ENCODE measurements around the gene PNMA8C.
A peak's percentile ranks its signal among the peaks of the same experiment; 100 is the strongest.
"Not testable (repeated sequence)": the region's sequence is repeated elsewhere in the genome, so short reads cannot be mapped to it uniquely, and the experiment has no call there.

PNMA8C gene

DNA sequence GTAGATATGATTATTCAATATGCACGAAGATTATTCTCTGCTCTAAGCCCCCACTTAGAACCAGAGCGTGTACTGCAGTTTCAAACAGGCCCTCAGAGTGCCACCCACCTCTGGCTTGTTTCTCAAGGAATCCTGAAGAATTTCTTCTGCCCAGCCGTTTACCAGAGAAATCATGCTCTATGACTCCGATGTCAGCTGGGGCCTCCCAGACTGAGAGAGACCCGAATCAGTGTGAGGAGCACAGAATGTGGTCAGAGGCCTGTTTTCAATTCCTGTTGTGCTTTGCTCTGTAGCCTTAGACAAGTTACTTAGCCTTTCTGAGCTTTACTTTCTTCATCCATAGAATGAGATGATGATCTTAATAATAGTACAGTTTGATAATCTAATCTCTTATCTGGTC lies 5.5 kb downstream of the PNMA8C start:
- DNase-seq: no peak
- ChIA-PET POLR2A (no interaction called here), CTCF (no interaction called here)
- no peak overlapping the region for H3K4me3 ChIP-seq (ENCODE audit: control insufficient read depth in 1 of 7, extremely low read depth in 1 of 7, insufficient read depth in 4 of 7, low read depth in 2 of 7, low read length in 6 of 7)
- H3K9me3 ChIP-seq (ENCODE audit: control extremely low read depth in 1 of 5, control insufficient read depth in 4 of 5, insufficient read depth in 2 of 5, low read depth in 1 of 5, low read length in 4 of 5): no peaks in the 10 kb centered on the region
- 100% methylated on average over 4 of the region's 5 CpGs for WGBS (ENCODE audit: insufficient coverage)
- H3K36me3 ChIP-seq (ENCODE audit: control insufficient read depth in 4 of 4, insufficient read depth in 4 of 4, low read length in 3 of 4): no peaks in the 10 kb centered on the region
- peaks cover 0 to 47% (median 19%) of the 10 kb centered on the region in 5 experiments for H3K27me3 ChIP-seq (replicated peaks in 2 of 5; ENCODE audit: control insufficient read depth in 4 of 5, insufficient read depth in 5 of 5, low read length in 4 of 5)
- H3K27ac ChIP-seq (ENCODE audit: insufficient read depth in 1 of 2, low read depth in 1 of 2, low read length in 2 of 2, poor library complexity in 1 of 2, severe bottlenecking in 2 of 2): no peak overlapping the region
- H3K4me1 ChIP-seq (ENCODE audit: control extremely low read depth in 1 of 4, control insufficient read depth in 4 of 4, insufficient read depth in 4 of 4, low read length in 3 of 4): peaks cover 0 to 12% (median 9%) of the 10 kb centered on the region in 4 experiments

DNA sequence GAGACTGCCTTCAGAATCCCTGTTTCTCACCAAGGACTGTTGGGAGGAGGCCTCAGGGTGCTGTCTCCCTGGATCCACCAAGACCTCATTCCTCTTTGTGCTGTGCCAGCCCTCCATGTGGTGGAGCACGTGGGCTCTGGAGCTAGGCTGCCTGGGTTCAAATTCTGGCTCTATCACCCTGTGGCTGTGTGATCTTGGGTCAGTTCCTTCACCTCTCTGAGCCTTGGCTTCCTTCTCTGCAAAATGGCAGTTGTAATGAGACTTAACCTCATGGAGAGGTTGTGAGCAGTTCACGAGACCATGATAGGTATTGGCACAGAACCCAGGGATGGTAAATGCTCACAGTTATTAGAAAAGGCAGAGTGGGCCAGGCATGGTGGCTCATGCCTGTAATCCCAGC lies 6.4 kb downstream of the PNMA8C start:
- 100% methylated on average over 2 of the region's 2 CpGs for WGBS (ENCODE audit: insufficient coverage)
- Histone ChIP-seq H3K27ac (ENCODE audit: insufficient read depth in 1 of 2, low read depth in 1 of 2, low read length in 2 of 2, poor library complexity in 1 of 2, severe bottlenecking in 2 of 2) (no peak overlapping the region), H3K27me3 (replicated peaks in 2 of 5; ENCODE audit: control insufficient read depth in 4 of 5, insufficient read depth in 5 of 5, low read length in 4 of 5) (peaks cover 0 to 39% (median 16%) of the 10 kb centered on the region in 5 experiments), H3K4me3 (ENCODE audit: control insufficient read depth in 1 of 7, extremely low read depth in 1 of 7, insufficient read depth in 4 of 7, low read depth in 2 of 7, low read length in 6 of 7) (no peak overlapping the region), H3K4me1 (ENCODE audit: control extremely low read depth in 1 of 4, control insufficient read depth in 4 of 4, insufficient read depth in 4 of 4, low read length in 3 of 4) (peaks cover 0 to 11% (median 8%) of the 10 kb centered on the region in 4 experiments), H3K9me3 (ENCODE audit: control extremely low read depth in 1 of 5, control insufficient read depth in 4 of 5, insufficient read depth in 2 of 5, low read depth in 1 of 5, low read length in 4 of 5) (no peaks in the 10 kb centered on the region), H3K36me3 (ENCODE audit: control insufficient read depth in 4 of 4, insufficient read depth in 4 of 4, low read length in 3 of 4) (no peaks in the 10 kb centered on the region)
- ChIA-PET CTCF (no interaction called here), POLR2A (interaction anchor here (0.6 kb wide), 1 partner anchor 381 kb away, joined by 3 read pairs; no protein-coding TSS in a partner anchor)
- no peak for DNase-seq

- CTCF ChIA-PET: no interaction called here
- Histone ChIP-seq H3K27me3 (replicated peaks in 2 of 5; ENCODE audit: control insufficient read depth in 4 of 5, insufficient read depth in 5 of 5, low read length in 4 of 5) (peaks cover 2 to 38% (median 15%) of the 10 kb centered on the region in 5 experiments), H3K27ac (ENCODE audit: insufficient read depth in 1 of 2, low read depth in 1 of 2, low read length in 2 of 2, poor library complexity in 1 of 2, severe bottlenecking in 2 of 2) (no peak overlapping the region), H3K9me3 (ENCODE audit: control extremely low read depth in 1 of 5, control insufficient read depth in 4 of 5, insufficient read depth in 2 of 5, low read depth in 1 of 5, low read length in 4 of 5) (peaks cover 0 to 3% (median 0%) of the 10 kb centered on the region in 5 experiments), H3K4me1 (ENCODE audit: control extremely low read depth in 1 of 4, control insufficient read depth in 4 of 4, insufficient read depth in 4 of 4, low read length in 3 of 4) (peaks cover 0 to 9% (median 7%) of the 10 kb centered on the region in 4 experiments), H3K4me3 (ENCODE audit: control insufficient read depth in 1 of 7, extremely low read depth in 1 of 7, insufficient read depth in 4 of 7, low read depth in 2 of 7, low read length in 6 of 7) (no peak overlapping the region), H3K36me3 (ENCODE audit: control insufficient read depth in 4 of 4, insufficient read depth in 4 of 4, low read length in 3 of 4) (no peaks in the 10 kb centered on the region)
- POLR2A ChIA-PET: no interaction called here
- no peak for DNase-seq
- WGBS (ENCODE audit: insufficient coverage): 89% methylated on average over 7 of the region's 7 CpGs
Measured at GRCh38 chr19:46420056-46420455, 8.7 kb downstream of the PNMA8C start.

DNA sequence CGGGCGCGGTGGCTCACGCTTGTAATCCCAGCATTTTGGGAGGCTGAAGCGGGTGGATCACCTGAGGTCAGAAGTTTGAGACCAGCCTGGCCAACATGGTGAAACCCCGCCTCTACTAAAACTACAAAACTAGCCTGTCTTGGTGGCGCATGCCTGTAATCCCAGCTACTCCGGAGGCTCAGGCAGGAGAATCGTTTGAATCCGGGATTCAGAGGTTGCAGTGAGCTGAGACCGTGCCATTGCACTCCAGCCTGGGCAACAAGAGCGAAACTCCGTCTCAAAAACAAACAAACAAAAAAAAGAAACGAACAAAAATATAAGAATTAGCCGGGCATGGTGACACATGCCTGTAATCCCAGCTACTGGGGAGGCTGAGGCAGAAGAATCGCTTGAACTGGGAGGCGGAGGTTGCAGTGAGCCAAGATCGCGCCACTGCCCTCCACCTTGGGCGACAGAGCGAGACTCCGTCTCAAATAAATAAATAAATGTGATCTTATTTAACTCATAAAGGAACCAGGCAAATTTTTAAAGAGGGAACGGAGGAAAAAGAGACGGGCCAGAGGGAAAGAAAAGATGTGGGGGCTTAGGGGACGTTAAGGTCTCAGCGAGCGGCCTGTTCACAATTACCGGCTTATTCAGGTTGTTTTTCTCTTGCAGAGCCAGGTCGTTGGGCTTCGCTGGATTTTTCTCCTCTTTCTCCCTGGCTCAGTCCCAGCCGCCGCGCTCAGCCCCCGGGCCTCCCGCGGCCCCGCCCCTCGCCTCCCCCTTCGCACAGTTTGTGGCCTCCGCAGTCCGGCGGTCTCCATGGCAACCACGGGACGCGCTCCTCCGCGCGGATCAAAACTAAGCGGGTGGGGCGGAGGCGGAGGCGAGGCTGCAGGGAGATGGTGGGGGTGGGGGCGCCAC lies 12.7 kb downstream of the PNMA8C start:
- H3K36me3 ChIP-seq (ENCODE audit: control insufficient read depth in 4 of 4, insufficient read depth in 4 of 4, low read length in 3 of 4); H3K9me3 ChIP-seq (ENCODE audit: control extremely low read depth in 1 of 5, control insufficient read depth in 4 of 5, insufficient read depth in 2 of 5, low read depth in 1 of 5, low read length in 4 of 5); H3K27ac ChIP-seq (ENCODE audit: insufficient read depth in 1 of 2, low read depth in 1 of 2, low read length in 2 of 2, poor library complexity in 1 of 2, severe bottlenecking in 2 of 2); POLR2A ChIA-PET: not testable (repeated sequence)
- WGBS (ENCODE audit: insufficient coverage): 29% methylated on average over 24 of the region's 53 CpGs
- CTCF ChIA-PET: interaction anchor here (1.4 kb wide), 1 partner anchor 11 kb away, joined by 3 read pairs; no protein-coding TSS in a partner anchor
- Histone ChIP-seq H3K4me1 (ENCODE audit: control extremely low read depth in 1 of 4, control insufficient read depth in 4 of 4, insufficient read depth in 4 of 4, low read length in 3 of 4) (peaks cover 0 to 28% (median 20%) of the 10 kb centered on the region in 4 experiments), H3K27me3 (replicated peaks in 2 of 5; ENCODE audit: control insufficient read depth in 4 of 5, insufficient read depth in 5 of 5, low read length in 4 of 5) (peaks cover 6 to 63% (median 36%) of the 10 kb centered on the region in 5 experiments), H3K4me3 (ENCODE audit: control insufficient read depth in 1 of 7, extremely low read depth in 1 of 7, insufficient read depth in 4 of 7, low read depth in 2 of 7, low read length in 6 of 7) (peak overlapping the region in 4 of 7 experiments; percentile 13 to 62 (median 49))
- peak in 2 of 3 donors; percentile 49 to 54 for DNase-seq

GRCh38 chr19:46414899-46415298 lies 13.8 kb downstream of the PNMA8C start:
- CTCF ChIA-PET: interaction anchor here (1.4 kb wide), 1 partner anchor 10 kb away, joined by 3 read pairs; no protein-coding TSS in a partner anchor
- H3K36me3 ChIP-seq (ENCODE audit: control insufficient read depth in 4 of 4, insufficient read depth in 4 of 4, low read length in 3 of 4); H3K27ac ChIP-seq (ENCODE audit: insufficient read depth in 1 of 2, low read depth in 1 of 2, low read length in 2 of 2, poor library complexity in 1 of 2, severe bottlenecking in 2 of 2); H3K4me3 ChIP-seq (ENCODE audit: control insufficient read depth in 1 of 7, extremely low read depth in 1 of 7, insufficient read depth in 4 of 7, low read depth in 2 of 7, low read length in 6 of 7); DNase-seq; POLR2A ChIA-PET; H3K9me3 ChIP-seq (ENCODE audit: control extremely low read depth in 1 of 5, control insufficient read depth in 4 of 5, insufficient read depth in 2 of 5, low read depth in 1 of 5, low read length in 4 of 5): not testable (repeated sequence)
- H3K4me1 ChIP-seq (ENCODE audit: control extremely low read depth in 1 of 4, control insufficient read depth in 4 of 4, insufficient read depth in 4 of 4, low read length in 3 of 4): peaks cover 0 to 28% (median 20%) of the 10 kb centered on the region in 4 experiments
- WGBS (ENCODE audit: insufficient coverage): 98% methylated on average over 15 of the region's 22 CpGs
- peaks cover 6 to 67% (median 33%) of the 10 kb centered on the region in 5 experiments for H3K27me3 ChIP-seq (replicated peaks in 2 of 5; ENCODE audit: control insufficient read depth in 4 of 5, insufficient read depth in 5 of 5, low read length in 4 of 5)

DNA sequence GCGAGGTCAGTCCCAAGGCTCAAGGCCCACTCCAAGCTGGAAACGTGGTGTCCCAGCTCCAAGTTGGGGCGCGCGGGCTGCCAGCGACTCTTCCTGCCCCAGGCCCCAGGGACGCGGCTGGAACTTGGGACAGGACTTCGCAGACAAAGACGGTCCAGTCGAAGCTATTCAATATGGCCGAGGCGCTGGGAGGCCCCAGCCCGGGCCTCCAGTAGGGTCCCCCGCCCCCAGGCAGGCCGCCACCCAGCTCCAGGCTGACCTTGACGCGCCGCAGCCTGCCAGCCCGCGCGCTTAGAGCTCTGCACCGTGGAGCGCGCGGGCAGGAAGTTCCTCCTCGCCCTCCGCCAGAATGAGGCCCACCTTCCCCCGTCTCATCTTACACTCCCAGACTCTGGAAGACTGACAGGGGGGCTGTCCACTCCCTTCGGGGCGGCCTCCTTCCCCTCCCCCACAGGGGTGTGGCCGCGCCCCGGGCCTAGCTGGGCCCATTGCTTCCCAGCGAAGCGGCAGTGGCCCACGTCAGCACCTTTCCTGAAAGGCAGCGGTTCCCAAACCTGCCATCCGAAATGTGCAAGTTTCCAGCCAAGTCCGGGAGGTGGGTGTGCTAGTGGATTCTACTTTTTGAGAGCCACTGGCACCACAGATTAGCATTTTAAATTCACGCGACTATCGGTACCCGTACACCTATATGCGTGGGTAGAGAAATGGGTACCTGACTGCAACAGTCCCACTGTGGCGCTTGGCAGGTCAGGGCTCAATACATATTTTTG lies 15.3 kb downstream of the PNMA8C start, which contains the start of gene CCDC8:
Gene CCDC8, minus strand, starts transcription at position 303 of the 770 bp plus-strand sequence. CDS start 754 bp downstream, outside the sequence.
- H3K27ac ChIP-seq (ENCODE audit: insufficient read depth in 1 of 2, low read depth in 1 of 2, low read length in 2 of 2, poor library complexity in 1 of 2, severe bottlenecking in 2 of 2): peak within 1 kb of the TSS in 1 of 2 experiments; percentile 80
- DNase-seq: peak in 2 of 3 donors; percentile 41 to 47
- peaks cover 0 to 32% (median 21%) of the 10 kb centered on the region in 4 experiments for H3K4me1 ChIP-seq (ENCODE audit: control extremely low read depth in 1 of 4, control insufficient read depth in 4 of 4, insufficient read depth in 4 of 4, low read length in 3 of 4)
- WGBS (ENCODE audit: insufficient coverage): 16% methylated on average over 44 of the region's 46 CpGs
- ChIA-PET CTCF (interaction anchor here (0.8 kb wide), 2 partner anchors 13 to 18 kb away, joined by 3 to 4 read pairs; no protein-coding TSS in a partner anchor), POLR2A (no interaction called here)
- H3K4me3 ChIP-seq (ENCODE audit: control insufficient read depth in 1 of 7, extremely low read depth in 1 of 7, insufficient read depth in 4 of 7, low read depth in 2 of 7, low read length in 6 of 7): peak within 1 kb of the TSS in 6 of 7 experiments; percentile 0 to 69 (median 56)
- peaks cover 0 to 3% (median 1%) of the 10 kb centered on the region in 5 experiments for H3K9me3 ChIP-seq (ENCODE audit: control extremely low read depth in 1 of 5, control insufficient read depth in 4 of 5, insufficient read depth in 2 of 5, low read depth in 1 of 5, low read length in 4 of 5)
- H3K27me3 ChIP-seq (replicated peaks in 2 of 5; ENCODE audit: control insufficient read depth in 4 of 5, insufficient read depth in 5 of 5, low read length in 4 of 5): peaks cover 6 to 75% (median 33%) of the 10 kb centered on the region in 5 experiments
- H3K36me3 ChIP-seq (ENCODE audit: control insufficient read depth in 4 of 4, insufficient read depth in 4 of 4, low read length in 3 of 4): no peaks in the 10 kb centered on the region

Measured in common myeloid progenitor, CD34-positive (primary cell).